Measurements from ENCODE around the gene OR13F1. TPM values are rescaled to one million over a fixed set of nuclear protein-coding genes. Genes with fewer than 3 reads are reported as not detected.
"Not testable (repeated sequence)": the region's sequence is repeated elsewhere in the genome, so short reads cannot be mapped to it uniquely, and the experiment has no call there.

OR13F1 gene
- total RNA-seq, 4 donors from 2014 or later, result not detected

GRCh38 chr9:104485014-104485413, 19.0 kb upstream of the OR13F1 start:
- 94 to 97% methylated on average over 2 of the region's 2 CpGs for WGBS, 2 donors
- DNase-seq (ENCODE audit: low spot score in 2 of 2), result no peak
- intact Hi-C loops (cut with DNase I; ENCODE audit: low total_unique reads), result no loop called here
- TF ChIP-seq CTCF (IDR thresholded peaks at IDR 0.05) (no peak), POLR2A (IDR thresholded peaks at IDR 0.05) (no peak)
- no peak overlapping the region for H3K4me3 ChIP-seq (ENCODE audit: low read depth, poor library complexity, severe bottlenecking)

- WGBS, 2 donors, result 38 to 46% methylated on average over 3 of the region's 3 CpGs
- TF ChIP-seq CTCF (IDR thresholded peaks at IDR 0.05) (no peak), POLR2A (IDR thresholded peaks at IDR 0.05) (no peak)
- no peak overlapping the region for H3K4me3 ChIP-seq (ENCODE audit: low read depth, poor library complexity, severe bottlenecking)
- no peak for DNase-seq (ENCODE audit: low spot score in 2 of 2)
- intact Hi-C loops (cut with DNase I; ENCODE audit: low total_unique reads), result loop anchor here (5.0 kb wide), 1 partner anchor 967 kb away; no protein-coding TSS in a partner anchor
Observed at GRCh38 chr9:104494808-104495207, 9.3 kb upstream of the OR13F1 start.

GRCh38 chr9:104503440-104503839, 623 bp upstream of the OR13F1 start:
- TF ChIP-seq CTCF (IDR thresholded peaks at IDR 0.05) (no peak), POLR2A (IDR thresholded peaks at IDR 0.05) (no peak)
- intact Hi-C loops (cut with DNase I; ENCODE audit: low total_unique reads), result no loop called here
- DNase-seq (ENCODE audit: low spot score in 2 of 2), result no peak
- H3K4me3 ChIP-seq (ENCODE audit: low read depth, poor library complexity, severe bottlenecking), result no peak overlapping the region

- no peak for DNase-seq (ENCODE audit: low spot score in 2 of 2)
- TF ChIP-seq CTCF (IDR thresholded peaks at IDR 0.05) (no peak), POLR2A (IDR thresholded peaks at IDR 0.05) (no peak)
- H3K4me3 ChIP-seq (ENCODE audit: low read depth, poor library complexity, severe bottlenecking), result no peak overlapping the region
- intact Hi-C loops (cut with DNase I; ENCODE audit: low total_unique reads), result no loop called here
Observed at GRCh38 chr9:104506565-104506964, 2.5 kb downstream of the OR13F1 start.

GRCh38 chr9:104514901-104515300, 10.8 kb downstream of the OR13F1 start:
- no peak for DNase-seq (ENCODE audit: low spot score in 2 of 2)
- intact Hi-C loops (cut with DNase I; ENCODE audit: low total_unique reads), result no loop called here
- no peak for TF ChIP-seq CTCF (IDR thresholded peaks at IDR 0.05)
- no peak for TF ChIP-seq POLR2A (IDR thresholded peaks at IDR 0.05)
- WGBS, 2 donors, result 74 to 77% methylated on average over 5 of the region's 5 CpGs
- H3K4me3 ChIP-seq (ENCODE audit: low read depth, poor library complexity, severe bottlenecking), result no peak overlapping the region

GRCh38 chr9:104520241-104520640, 16.2 kb downstream of the OR13F1 start:
- DNase-seq (ENCODE audit: low spot score in 2 of 2); H3K4me3 ChIP-seq (ENCODE audit: low read depth, poor library complexity, severe bottlenecking); intact Hi-C loops (cut with DNase I; ENCODE audit: low total_unique reads): not testable (repeated sequence)
- 87 to 94% methylated on average over 10 of the region's 10 CpGs for WGBS, 2 donors

Data from lower leg skin (tissue), 4 donors.